Measurements from ENCODE around the gene CDK14.
"Not testable (repeated sequence)": the region's sequence is repeated elsewhere in the genome, so short reads cannot be mapped to it uniquely, and the experiment has no call there.

Gene CDK14

GRCh38 chr7:90766814-90767564 is 170.9 kb downstream of the CDK14 start:
- no peak overlapping the region for H3K27ac ChIP-seq (replicated peaks)
- no peak for DNase-seq (ENCODE audit: low read depth in 1 of 2, low spot score in 1 of 2)
- no peaks in the 10 kb centered on the region for H3K27me3 ChIP-seq (ENCODE audit: insufficient read depth, poor library complexity, severe bottlenecking)
- no peak overlapping the region for H3K4me3 ChIP-seq (replicated peaks; ENCODE audit: insufficient read depth, low read length)
- no peak for TF ChIP-seq CTCF (IDR thresholded peaks at IDR 0.05; ENCODE audit: insufficient read depth, low read length)
- no peak for TF ChIP-seq POLR2AphosphoS5 (IDR thresholded peaks at IDR 0.05; ENCODE audit: low read depth)
- no peak for TF ChIP-seq REST (IDR thresholded peaks at IDR 0.05; ENCODE audit: insufficient replicate concordance, low read depth)
- TF ChIP-seq SPI1 (IDR thresholded peaks at IDR 0.05; ENCODE audit: borderline replicate concordance, low read depth), result no peak
- no peak for TF ChIP-seq GABPA (IDR thresholded peaks at IDR 0.05; ENCODE audit: low read depth)

GRCh38 chr7:90768301-90768700 is 172.2 kb downstream of the CDK14 start:
- Histone ChIP-seq H3K4me3 (replicated peaks; ENCODE audit: insufficient read depth, low read length) (no peak overlapping the region), H3K27ac (replicated peaks) (no peak overlapping the region), H3K27me3 (ENCODE audit: insufficient read depth, poor library complexity, severe bottlenecking) (no peaks in the 10 kb centered on the region)
- DNase-seq (ENCODE audit: low read depth in 1 of 2, low spot score in 1 of 2), result no peak
- TF ChIP-seq GABPA (IDR thresholded peaks at IDR 0.05; ENCODE audit: low read depth) (no peak), CTCF (IDR thresholded peaks at IDR 0.05; ENCODE audit: insufficient read depth, low read length) (no peak), SPI1 (IDR thresholded peaks at IDR 0.05; ENCODE audit: borderline replicate concordance, low read depth) (no peak), POLR2AphosphoS5 (IDR thresholded peaks at IDR 0.05; ENCODE audit: low read depth) (no peak), REST (IDR thresholded peaks at IDR 0.05; ENCODE audit: insufficient replicate concordance, low read depth) (no peak)

- TF ChIP-seq REST (IDR thresholded peaks at IDR 0.05; ENCODE audit: insufficient replicate concordance, low read depth) (no peak), SPI1 (IDR thresholded peaks at IDR 0.05; ENCODE audit: borderline replicate concordance, low read depth) (no peak), CTCF (IDR thresholded peaks at IDR 0.05; ENCODE audit: insufficient read depth, low read length) (no peak), POLR2AphosphoS5 (IDR thresholded peaks at IDR 0.05; ENCODE audit: low read depth) (no peak), GABPA (IDR thresholded peaks at IDR 0.05; ENCODE audit: low read depth) (no peak)
- DNase-seq (ENCODE audit: low read depth in 1 of 2, low spot score in 1 of 2), result no peak
- H3K4me3 ChIP-seq (replicated peaks; ENCODE audit: insufficient read depth, low read length), result no peak overlapping the region
- no peak overlapping the region for H3K27ac ChIP-seq (replicated peaks)
- H3K27me3 ChIP-seq (ENCODE audit: insufficient read depth, poor library complexity, severe bottlenecking), result no peaks in the 10 kb centered on the region
Measured at GRCh38 chr7:90769036-90769435, 172.9 kb downstream of the CDK14 start.

- DNase-seq (ENCODE audit: low read depth in 1 of 2, low spot score in 1 of 2); H3K27ac ChIP-seq (replicated peaks); H3K27me3 ChIP-seq (ENCODE audit: insufficient read depth, poor library complexity, severe bottlenecking); H3K4me3 ChIP-seq (replicated peaks; ENCODE audit: insufficient read depth, low read length): not testable (repeated sequence)
Measured at GRCh38 chr7:90769566-90769965, 173.4 kb downstream of the CDK14 start.
